BJ (cell line): Measurements from ENCODE around the gene RNPEP. TPM values are rescaled to one million over a fixed set of nuclear protein-coding genes. Genes with fewer than 3 reads are reported as not detected.
A peak's percentile ranks its signal among the peaks of the same experiment; 100 is the strongest.

Source experiments
- CTCF ChIA-PET: fragments of 350-600 bp; formaldehyde crosslinking; extraction: SDS; loops from one replicate; lab custom pipeline; 2021; ENCODE audit warnings: antibody characterized with exemption, inconsistent platforms; lab: Yijun Ruan, JAX
- POLR2A ChIA-PET: fragments of 300-600 bp; sonication (Branson Sonifier 250); formaldehyde crosslinking; extraction: SDS; loops from one replicate; lab custom pipeline; 2021; ENCODE audit warnings: antibody characterized with exemption; lab: Charles Lee
- DNase-seq: peaks from one replicate; pipeline ENCODE4 v3.0.0-alpha.2; 2011; ENCODE audit warnings: low read depth
- H3K27me3 ChIP-seq: 2 replicates; pipeline ENCODE4 v1.6.0; 2011; ENCODE audit warnings: low read length; ENCODE audit not compliant: control insufficient read depth, insufficient read depth
- H3K36me3 ChIP-seq: 2 replicates; pipeline ENCODE4 v1.5.1; 2011; ENCODE audit warnings: low read length; ENCODE audit not compliant: control insufficient read depth, insufficient read depth
- H3K4me3 ChIP-seq: 2 replicates; pipeline ENCODE4 v1.5.1; 2011; ENCODE audit warnings: low read depth, mild to moderate bottlenecking, control low read depth, low read length
- CTCF ChIP-seq: IDR thresholded peaks from 2 replicates; pipeline ENCODE4 v1.5.1; 2011; ENCODE audit warnings: low read depth, mild to moderate bottlenecking, control low read depth, inconsistent platforms, low read length, moderate library complexity; ENCODE audit not compliant: insufficient read depth
- polyA plus RNA-seq: library from polyadenylated mRNA; depleted of rRNA; stranded (reverse); fragments of >200 nt; gene quantifications from 2 replicates; pipeline ENCODE4 v1.2.3, GENCODE V29; 2011

The RNPEP gene
- polyA plus RNA-seq, 1 experiment: 51.5 TPM

DNA sequence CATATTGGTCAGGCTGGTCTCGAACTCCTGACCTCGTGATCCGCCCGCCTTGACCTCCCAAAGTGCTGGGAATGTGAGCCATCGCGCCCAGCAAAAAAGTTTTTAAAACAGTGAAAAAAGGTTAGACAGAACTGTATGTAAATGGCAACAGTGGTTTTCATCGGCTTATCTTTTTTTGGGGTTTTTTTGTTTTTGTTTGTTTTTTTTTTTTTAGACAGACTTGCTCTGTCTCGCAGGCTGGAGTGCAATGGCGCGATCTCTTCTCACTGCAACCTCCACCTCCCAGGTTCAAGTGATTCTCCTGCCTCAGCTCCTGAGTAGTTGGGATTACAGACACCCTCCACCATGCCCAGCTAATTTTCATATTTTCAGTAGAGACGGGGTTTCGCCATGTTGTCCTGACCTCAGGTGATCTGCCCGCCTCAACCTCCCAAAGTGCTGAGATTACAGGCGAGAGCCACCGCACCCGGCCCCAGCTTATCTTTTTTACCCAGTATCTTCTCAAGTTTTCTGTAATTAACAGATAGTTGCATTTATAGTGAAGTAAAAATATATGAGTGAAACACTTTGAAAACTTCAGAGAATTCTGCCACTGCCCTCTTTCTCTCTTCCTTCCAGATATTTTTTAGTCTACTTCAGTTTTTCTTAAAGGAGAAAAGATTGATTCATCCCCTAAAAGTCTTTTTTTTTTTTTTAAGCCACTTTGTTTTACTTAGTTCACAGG lies 14.1 kb upstream of the RNPEP start:
- Histone ChIP-seq H3K4me3 (no peak overlapping the region), H3K36me3 (peaks cover 9% of the 10 kb centered on the region), H3K27me3 (no peaks in the 10 kb centered on the region)
- POLR2A ChIA-PET: no interaction called here
- DNase-seq: no peak
- CTCF ChIA-PET: interaction anchor here (0.6 to 10.6 kb wide), 5 partner anchors 58 to 79 kb away, joined by 3 to 123 read pairs (median 3); partner anchors contain the start of gene SHISA4
- TF ChIP-seq CTCF: no peak

- no peaks in the 10 kb centered on the region for H3K27me3 ChIP-seq
- DNase-seq: no peak
- no peak for TF ChIP-seq CTCF
- ChIA-PET POLR2A (no interaction called here), CTCF (interaction anchor here (1.3 to 10.6 kb wide), 3 partner anchors 75 to 84 kb away, joined by 3 to 201 read pairs (median 123); partner anchors contain the start of gene SHISA4)
- peaks cover 5% of the 10 kb centered on the region for H3K36me3 ChIP-seq
- H3K4me3 ChIP-seq: no peak overlapping the region
Measured at GRCh38 chr1:201970334-201971159, 11.9 kb upstream of the RNPEP start.

- ChIA-PET POLR2A (interaction anchor here (0.6 to 1.0 kb wide), 3 partner anchors 86 to 211 kb away, joined by 3 read pairs; partner anchors contain the start of gene LGR6), CTCF (interaction anchor here (1.1 to 3.5 kb wide), 4 partner anchors 9 to 105 kb away, joined by 3 to 15 read pairs (median 10); no protein-coding TSS in a partner anchor)
- Histone ChIP-seq H3K27me3 (no peaks in the 10 kb centered on the region), H3K36me3 (0 out of 2 replicates have a peak, but pooled peaks cover 1% of the 10 kb centered on the region), H3K4me3 (peak overlapping the region; percentile 81)
- TF ChIP-seq CTCF: no peak
- no peak for DNase-seq
Measured at GRCh38 chr1:201982082-201982622, 296 bp upstream of the RNPEP start.

GRCh38 chr1:201983380-201983805 lies 945 bp downstream of the RNPEP start:
- CTCF ChIA-PET: interaction anchor here (0.7 to 3.5 kb wide), 3 partner anchors 11 to 88 kb away, joined by 3 to 15 read pairs (median 14); no protein-coding TSS in a partner anchor

More at GRCh38 chr1:201983380-201983805, 945 bp downstream of the RNPEP start:
- Histone ChIP-seq H3K36me3 (0 out of 2 replicates have a peak, but pooled peaks cover 1% of the 10 kb centered on the region), H3K27me3 (no peaks in the 10 kb centered on the region), H3K4me3 (peak overlapping the region; percentile 81)
- no peak for DNase-seq
- POLR2A ChIA-PET: no interaction called here
- TF ChIP-seq CTCF: no peak
